GM23248 (cell line): ENCODE data around the gene DRD4. TPM values are rescaled to one million over a fixed set of nuclear protein-coding genes. Genes with fewer than 3 reads are reported as not detected.
A peak's percentile ranks its signal among the peaks of the same experiment; 100 is the strongest.

Source experiments
- DNase-seq: peaks from one replicate; pipeline ENCODE4 v3.0.0-alpha.2; 2015
- H2AFZ ChIP-seq: fragments of 200-600 bp; sonication (generic); 2 replicates; pipeline ENCODE4 v1.6.1; 2016; ENCODE audit warnings: antibody characterized with exemption
- H3F3A ChIP-seq: fragments of 200-600 bp; sonication (generic); 2 replicates; pipeline ENCODE4 v1.6.1; 2016; ENCODE audit warnings: mild to moderate bottlenecking, antibody characterized with exemption, mixed run types; ENCODE audit not compliant: insufficient read depth
- H3K27ac ChIP-seq: fragments of 200-600 bp; sonication (generic); 2 replicates; pipeline ENCODE4 v1.5.1; 2016; ENCODE audit warnings: mild to moderate bottlenecking
- H3K27me3 ChIP-seq: fragments of 200-600 bp; sonication (generic); replicated peaks from 2 replicates; pipeline ENCODE4 v1.6.1; 2016; ENCODE audit warnings: mild to moderate bottlenecking; ENCODE audit not compliant: insufficient read depth
- H3K36me3 ChIP-seq: fragments of 200-600 bp; sonication (generic); 2 replicates; pipeline ENCODE4 v1.6.1; 2016; ENCODE audit warnings: low read depth, mild to moderate bottlenecking
- H3K4me1 ChIP-seq: fragments of 200-600 bp; sonication (generic); 2 replicates; pipeline ENCODE4 v1.6.1; 2016; ENCODE audit warnings: mild to moderate bottlenecking; ENCODE audit not compliant: insufficient read depth
- H3K4me2 ChIP-seq: fragments of 200-600 bp; sonication (generic); one replicate; pipeline ENCODE4 v1.6.1; 2016; ENCODE audit warnings: mild to moderate bottlenecking; ENCODE audit not compliant: unreplicated experiment
- H3K4me3 ChIP-seq: fragments of 200-600 bp; sonication (generic); 2 replicates; pipeline ENCODE4 v1.5.1; 2016; ENCODE audit warnings: mild to moderate bottlenecking
- H3K79me2 ChIP-seq: fragments of 200-600 bp; sonication (generic); 2 replicates; pipeline ENCODE4 v1.6.1; 2016; ENCODE audit warnings: mild to moderate bottlenecking; ENCODE audit not compliant: insufficient read depth
- H3K9ac ChIP-seq: fragments of 200-600 bp; sonication (generic); 2 replicates; pipeline ENCODE4 v1.6.1; 2016; ENCODE audit warnings: mild to moderate bottlenecking
- H3K9me2 ChIP-seq: fragments of 200-600 bp; sonication (generic); 2 replicates; pipeline ENCODE4 v1.6.1; 2016; ENCODE audit warnings: mixed run types, mild to moderate bottlenecking, moderate library complexity; ENCODE audit not compliant: insufficient read depth
- H3K9me3 ChIP-seq: fragments of 200-600 bp; sonication (generic); one replicate; pipeline ENCODE4 v1.6.1; 2017; ENCODE audit warnings: low read depth
- H4K20me1 ChIP-seq: fragments of 200-600 bp; sonication (generic); 2 replicates; pipeline ENCODE4 v1.6.0; 2016; ENCODE audit not compliant: insufficient read depth
- EZH2 ChIP-seq: fragments of 200-600 bp; sonication (generic); IDR thresholded peaks from 2 replicates; pipeline ENCODE4 v1.6.1; 2018; ENCODE audit warnings: antibody characterized with exemption, mild to moderate bottlenecking; ENCODE audit not compliant: insufficient read depth, poor library complexity, severe bottlenecking
- EZH2phosphoT487 ChIP-seq: fragments of 200-600 bp; sonication (generic); IDR thresholded peaks from 2 replicates; pipeline ENCODE4 v1.6.1; 2018; ENCODE audit warnings: antibody characterized with exemption, moderate library complexity, mild to moderate bottlenecking, low read depth; ENCODE audit not compliant: insufficient read depth
- WGBS, 2 experiments: methylation state at CpG; one replicate each; pipeline ENCODE4 v1.1.6; 2015 to 2017; ENCODE audit warnings: low lambda C conversion rate in 2 of 2, low coverage in 1 of 2; ENCODE audit errors: missing lambda C conversion rate in 2 of 2; 5-methylcytosine and 5-hydroxymethylcytosine counted together
- in situ Hi-C: fragments of 300-500 bp; cut with MboI; formaldehyde crosslinking; loops from 2 replicates; pipeline ENCODE4 v1.15.0; 2020
- polyA plus RNA-seq: library from polyadenylated mRNA; unstranded; fragments of >200 nt; fragmentation: Nextera tagmentation; extraction: Ambion mirVana; gene quantifications from 2 replicates; pipeline ENCODE4 v1.2.1, GENCODE V29; 2016
- total RNA-seq: library from RNA; depleted of rRNA; stranded (reverse); fragments of >200 nt; shearing (Covaris generic); gene quantifications from 2 replicates; pipeline ENCODE4 v1.2.3, GENCODE V29; 2014

DRD4 gene
- total and polyA plus RNA-seq, 2 experiments from 2014 or later = not detected

DNA sequence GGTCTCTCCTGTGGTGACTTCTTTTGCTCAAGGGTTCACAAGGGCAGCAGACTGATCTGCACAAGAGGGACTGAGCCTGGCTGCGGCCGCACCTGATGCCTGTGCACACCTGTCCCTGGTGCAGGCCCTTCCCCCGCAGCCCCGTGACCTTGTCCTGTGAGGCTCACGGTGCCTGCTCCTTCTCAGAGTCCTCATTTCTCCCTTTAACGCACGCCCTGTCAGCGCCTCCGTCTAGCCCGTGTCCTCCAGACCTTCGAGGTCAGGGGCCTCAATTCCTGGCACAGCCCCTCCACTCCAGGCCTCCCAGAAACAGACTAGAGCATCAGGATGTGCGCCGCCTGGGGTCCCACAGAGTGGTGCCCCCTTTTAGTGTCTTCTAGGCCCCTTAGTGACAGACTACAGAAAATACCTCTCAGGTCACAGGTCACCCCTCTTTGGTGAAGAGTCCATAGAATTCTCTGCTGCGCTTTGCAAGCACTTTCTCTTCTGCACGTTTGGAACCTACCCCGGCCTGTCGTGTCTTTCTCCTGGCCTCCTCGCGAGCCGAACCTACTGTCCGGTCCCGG lies 1.0 kb upstream of the DRD4 start:
- no peaks in the 10 kb centered on the region for H3K9me2 ChIP-seq
- H3K27ac ChIP-seq = no peak overlapping the region
- no peaks in the 10 kb centered on the region for H3K9me3 ChIP-seq
- in situ Hi-C loops = no loop called here
- H3K4me3 ChIP-seq = no peak overlapping the region
- H3K9ac ChIP-seq = no peak overlapping the region
- no peaks in the 10 kb centered on the region for H3K36me3 ChIP-seq
- TF ChIP-seq EZH2phosphoT487 = no peak
- no peak for TF ChIP-seq EZH2
- no peaks in the 10 kb centered on the region for H4K20me1 ChIP-seq
- H3K27me3 ChIP-seq = peaks cover 15% of the 10 kb centered on the region; the same call in 1 of the 2 replicates
- H3K79me2 ChIP-seq = no peaks in the 10 kb centered on the region
- H3K4me2 ChIP-seq = no peak overlapping the region
- peaks cover 7% of the 10 kb centered on the region for H3K4me1 ChIP-seq
- no peak for DNase-seq
- WGBS, 2 experiments = 66 to 67% methylated on average over 22 of the region's 22 CpGs
- no peak overlapping the region for H2AFZ ChIP-seq
- H3F3A ChIP-seq = peaks cover 10% of the 10 kb centered on the region; the same call in 1 of the 2 replicates

DNA sequence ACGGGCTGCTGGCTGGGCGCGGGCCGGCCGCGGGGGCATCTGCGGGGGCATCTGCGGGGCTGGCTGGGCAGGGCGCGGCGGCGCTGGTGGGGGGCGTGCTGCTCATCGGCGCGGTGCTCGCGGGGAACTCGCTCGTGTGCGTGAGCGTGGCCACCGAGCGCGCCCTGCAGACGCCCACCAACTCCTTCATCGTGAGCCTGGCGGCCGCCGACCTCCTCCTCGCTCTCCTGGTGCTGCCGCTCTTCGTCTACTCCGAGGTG lies 194 bp downstream of the DRD4 start:
- peak overlapping the region; percentile 35 for H3K4me3 ChIP-seq

DNA sequence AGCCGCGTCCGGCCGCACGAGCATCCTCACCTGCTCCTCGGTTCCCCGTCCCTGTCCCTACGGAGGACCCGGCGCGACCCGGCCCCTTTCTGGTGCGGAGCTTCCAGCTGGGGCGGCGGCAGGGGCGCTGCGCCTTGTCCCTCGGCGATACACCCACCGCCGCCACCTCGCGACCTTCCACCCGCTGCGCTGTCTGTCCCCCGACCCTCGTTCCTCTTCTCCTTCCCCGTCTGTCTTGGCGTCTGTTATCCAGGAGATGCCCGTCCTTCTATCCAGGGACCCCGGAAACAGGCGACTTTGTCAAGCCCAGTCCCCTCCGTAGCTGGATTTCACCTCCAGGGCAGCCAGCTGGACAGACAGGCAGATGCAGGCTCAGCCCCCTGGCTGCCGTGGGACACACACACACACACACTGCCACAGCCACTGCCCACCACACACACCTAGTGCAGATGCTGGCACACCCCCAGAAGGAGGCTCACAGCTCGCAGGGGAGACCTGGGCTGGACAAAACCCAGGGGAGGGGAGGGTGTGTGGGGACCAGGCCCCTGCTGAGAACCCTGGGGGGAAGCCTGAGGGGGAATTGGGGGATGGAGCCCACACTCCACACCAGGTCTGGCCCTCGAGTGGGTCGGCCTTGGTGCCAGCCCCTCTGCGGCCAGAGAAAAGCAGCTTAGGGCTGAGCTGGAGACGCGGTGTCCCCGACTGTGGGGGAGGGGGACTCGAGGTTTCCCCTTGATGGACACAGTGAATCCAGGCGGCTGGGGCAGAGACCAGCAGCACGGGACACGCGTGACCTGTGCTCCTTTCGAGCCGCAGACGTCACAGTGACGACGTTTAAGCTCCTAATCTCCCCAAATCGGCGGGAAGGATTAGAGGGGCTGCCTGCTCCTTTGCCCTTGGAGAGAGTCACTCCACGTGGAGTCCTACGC lies 788 bp downstream of the DRD4 start:
- no peak overlapping the region for H3K4me3 ChIP-seq
- peaks cover 7% of the 10 kb centered on the region for H3K4me1 ChIP-seq
- DNase-seq = no peak
- H3K9me3 ChIP-seq = no peaks in the 10 kb centered on the region
- in situ Hi-C loops = no loop called here
- no peak overlapping the region for H3K27ac ChIP-seq
- no peaks in the 10 kb centered on the region for H3K9me2 ChIP-seq
- no peak overlapping the region for H2AFZ ChIP-seq
- no peaks in the 10 kb centered on the region for H3K79me2 ChIP-seq
- H3K36me3 ChIP-seq = no peaks in the 10 kb centered on the region
- 24 to 27% methylated on average over 50 to 55 of the region's 55 CpGs for whole genome bisulfite sequencing, 2 experiments
- peaks cover 15% of the 10 kb centered on the region; the same call in 1 of the 2 replicates for H3K27me3 ChIP-seq
- H4K20me1 ChIP-seq = no peaks in the 10 kb centered on the region
- TF ChIP-seq EZH2phosphoT487 (no peak), EZH2 (no peak)
- H3K9ac ChIP-seq = no peak overlapping the region
- H3F3A ChIP-seq = peaks cover 10% of the 10 kb centered on the region; the same call in 1 of the 2 replicates
- peak overlapping the region; percentile 29 for H3K4me2 ChIP-seq

More for the DNA sequence above, 194 bp downstream of the DRD4 start:
- WGBS, 2 experiments = 3 to 14% methylated on average over 6 to 25 of the region's 34 CpGs
- Histone ChIP-seq H3K27ac (no peak overlapping the region), H3K79me2 (no peaks in the 10 kb centered on the region), H4K20me1 (no peaks in the 10 kb centered on the region), H3K9ac (no peak overlapping the region), H2AFZ (no peak overlapping the region), H3K4me1 (peaks cover 7% of the 10 kb centered on the region), H3F3A (peaks cover 10% of the 10 kb centered on the region; the same call in 1 of the 2 replicates), H3K4me2 (peak overlapping the region; percentile 29), H3K36me3 (no peaks in the 10 kb centered on the region), H3K27me3 (peaks cover 15% of the 10 kb centered on the region; the same call in 1 of the 2 replicates), H3K9me3 (no peaks in the 10 kb centered on the region), H3K9me2 (no peaks in the 10 kb centered on the region)
- DNase-seq = no peak
- in situ Hi-C loops = no loop called here
- TF ChIP-seq EZH2phosphoT487 (no peak), EZH2 (no peak)

DNA sequence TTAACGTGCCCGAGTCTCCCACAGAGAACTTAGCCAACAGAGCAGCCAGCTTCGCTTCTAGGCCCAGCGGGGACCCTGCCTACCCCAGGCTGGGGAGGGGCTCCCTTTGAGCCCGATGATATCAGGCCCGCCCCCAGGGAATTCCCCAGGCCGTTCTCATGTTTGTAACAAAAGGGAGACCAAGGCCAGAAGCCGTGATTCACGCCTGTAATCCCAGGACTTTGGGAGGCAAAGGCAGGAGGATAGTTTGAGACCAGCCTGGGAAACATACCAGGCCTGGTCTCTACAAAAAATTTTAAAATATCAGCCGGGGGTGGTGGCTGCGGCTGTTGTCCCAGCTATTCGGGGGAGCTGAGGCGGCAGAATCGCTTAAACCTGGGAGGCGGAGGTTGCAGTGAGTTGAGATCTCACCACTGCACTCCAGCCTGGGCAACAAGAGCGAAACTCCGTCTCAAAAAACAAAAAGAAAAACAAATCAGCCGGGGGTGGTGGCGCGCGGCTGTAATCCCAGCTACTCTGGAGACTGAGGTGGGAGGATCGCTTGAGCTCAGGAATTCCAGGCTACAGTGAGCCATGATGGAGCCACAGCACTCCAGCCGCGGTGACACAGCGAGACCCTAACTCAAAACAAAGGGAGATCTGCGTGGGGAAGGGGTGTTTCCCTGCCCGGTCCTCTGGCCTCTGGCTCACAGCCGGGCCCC lies 1.7 kb downstream of the DRD4 start:
- H3K9ac ChIP-seq = no peak overlapping the region

More for the DNA sequence above, 1.7 kb downstream of the DRD4 start:
- Histone ChIP-seq H4K20me1 (no peaks in the 10 kb centered on the region), H3K9me2 (no peaks in the 10 kb centered on the region), H3K79me2 (no peaks in the 10 kb centered on the region), H3K36me3 (no peaks in the 10 kb centered on the region), H2AFZ (no peak overlapping the region), H3K4me2 (no peak overlapping the region), H3K27ac (no peak overlapping the region), H3K9me3 (no peaks in the 10 kb centered on the region), H3K4me3 (no peak overlapping the region), H3K4me1 (peaks cover 7% of the 10 kb centered on the region), H3K27me3 (peaks cover 15% of the 10 kb centered on the region; the same call in 1 of the 2 replicates), H3F3A (peaks cover 10% of the 10 kb centered on the region; the same call in 1 of the 2 replicates)
- in situ Hi-C loops = no loop called here
- 31 to 32% methylated on average over 26 to 28 of the region's 28 CpGs for WGBS, 2 experiments
- TF ChIP-seq EZH2phosphoT487 (no peak), EZH2 (peak; percentile 29)
- DNase-seq = peak; percentile 39
